Measurements from ENCODE around the gene BTBD2.

- TF ChIP-seq CTCF (IDR thresholded peaks at IDR 0.05), result no peak
- TF ChIP-seq EZH2 (IDR thresholded peaks at IDR 0.05), result no peak
Measured at GRCh38 chr19:2026770-2027169, 11.3 kb upstream of the BTBD2 start.
